PFSK-1 (cell line): ENCODE measurements around the gene COL4A2.

Experiments
- FOXP2 ChIP-seq: optimal IDR thresholded peaks from 2 replicates; pipeline ENCODE3; 2011; ENCODE audit warnings: borderline replicate concordance, control low read depth, inconsistent platforms; ENCODE audit not compliant: insufficient read depth; ENCODE audit errors: extremely low read length, extremely low read depth
- POLR2AphosphoS5 ChIP-seq: IDR thresholded peaks from 2 replicates; pipeline ENCODE4 v1.6.1; 2012; ENCODE audit warnings: low read depth, mild to moderate bottlenecking, control low read depth, low read length, moderate library complexity
- SIN3A ChIP-seq: IDR thresholded peaks from 2 replicates; pipeline ENCODE4 v1.6.1; 2012; ENCODE audit warnings: mild to moderate bottlenecking, low read length, moderate library complexity, borderline replicate concordance; ENCODE audit not compliant: insufficient read depth
- TAF1 ChIP-seq: IDR thresholded peaks from 2 replicates; pipeline ENCODE4 v1.6.1; 2012; ENCODE audit warnings: low read length, control low read depth, borderline replicate concordance; ENCODE audit not compliant: insufficient read depth
- TF ChIP-seq, protein P1 (sequence below), 2 experiments: IDR thresholded peaks; 2 replicates each; pipeline versions ENCODE4 v1.6.1 to v1.8.0; 2011 to 2012; ENCODE audit warnings: low read depth in 2 of 2, low read length in 2 of 2, control low read depth in 1 of 2, inconsistent platforms in 1 of 2, mild to moderate bottlenecking in 1 of 2, moderate library complexity in 1 of 2; ENCODE audit not compliant: insufficient read depth in 1 of 2

COL4A2 gene

DNA sequence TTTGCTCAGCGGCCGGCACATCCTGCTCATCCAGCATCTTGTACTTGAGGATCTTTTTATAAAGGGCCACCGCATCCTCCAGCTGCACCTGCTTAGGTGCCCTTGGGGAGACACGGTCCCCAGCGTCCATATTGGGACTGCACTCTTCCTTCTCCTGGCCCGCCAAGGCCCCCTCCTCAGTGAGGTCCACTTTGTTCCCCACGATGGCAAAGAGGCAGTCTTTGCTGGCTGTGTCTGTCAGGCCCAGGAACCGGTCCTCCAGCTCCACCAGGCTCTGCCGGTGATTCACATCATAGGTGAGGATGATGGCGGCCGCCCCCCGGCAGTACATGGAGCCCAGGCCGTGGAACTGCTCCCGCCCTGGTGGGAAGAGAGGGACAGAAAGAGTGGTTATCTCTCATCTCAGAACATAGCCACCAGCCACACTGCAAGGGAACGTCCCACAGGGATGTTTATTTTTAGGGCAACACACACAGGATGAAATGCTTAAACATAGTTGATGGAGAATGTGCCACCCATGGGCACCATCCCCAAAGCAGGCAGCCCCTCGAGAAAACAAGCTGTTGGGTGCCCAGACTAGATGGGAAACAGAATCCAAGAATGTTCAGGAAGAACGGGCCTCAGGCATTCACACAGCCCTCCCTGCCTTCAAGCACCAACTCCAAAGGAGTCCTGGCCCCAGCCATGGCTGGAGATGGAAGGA is 216.9 kb downstream of the COL4A2 start:
- TF ChIP-seq POLR2AphosphoS5 (no peak), TAF1 (no peak)
- TF ChIP-seq, protein P1, sequence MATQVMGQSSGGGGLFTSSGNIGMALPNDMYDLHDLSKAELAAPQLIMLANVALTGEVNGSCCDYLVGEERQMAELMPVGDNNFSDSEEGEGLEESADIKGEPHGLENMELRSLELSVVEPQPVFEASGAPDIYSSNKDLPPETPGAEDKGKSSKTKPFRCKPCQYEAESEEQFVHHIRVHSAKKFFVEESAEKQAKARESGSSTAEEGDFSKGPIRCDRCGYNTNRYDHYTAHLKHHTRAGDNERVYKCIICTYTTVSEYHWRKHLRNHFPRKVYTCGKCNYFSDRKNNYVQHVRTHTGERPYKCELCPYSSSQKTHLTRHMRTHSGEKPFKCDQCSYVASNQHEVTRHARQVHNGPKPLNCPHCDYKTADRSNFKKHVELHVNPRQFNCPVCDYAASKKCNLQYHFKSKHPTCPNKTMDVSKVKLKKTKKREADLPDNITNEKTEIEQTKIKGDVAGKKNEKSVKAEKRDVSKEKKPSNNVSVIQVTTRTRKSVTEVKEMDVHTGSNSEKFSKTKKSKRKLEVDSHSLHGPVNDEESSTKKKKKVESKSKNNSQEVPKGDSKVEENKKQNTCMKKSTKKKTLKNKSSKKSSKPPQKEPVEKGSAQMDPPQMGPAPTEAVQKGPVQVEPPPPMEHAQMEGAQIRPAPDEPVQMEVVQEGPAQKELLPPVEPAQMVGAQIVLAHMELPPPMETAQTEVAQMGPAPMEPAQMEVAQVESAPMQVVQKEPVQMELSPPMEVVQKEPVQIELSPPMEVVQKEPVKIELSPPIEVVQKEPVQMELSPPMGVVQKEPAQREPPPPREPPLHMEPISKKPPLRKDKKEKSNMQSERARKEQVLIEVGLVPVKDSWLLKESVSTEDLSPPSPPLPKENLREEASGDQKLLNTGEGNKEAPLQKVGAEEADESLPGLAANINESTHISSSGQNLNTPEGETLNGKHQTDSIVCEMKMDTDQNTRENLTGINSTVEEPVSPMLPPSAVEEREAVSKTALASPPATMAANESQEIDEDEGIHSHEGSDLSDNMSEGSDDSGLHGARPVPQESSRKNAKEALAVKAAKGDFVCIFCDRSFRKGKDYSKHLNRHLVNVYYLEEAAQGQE (IDR thresholded peaks at IDR 0.05; ENCODE audit: insufficient read depth in 1 of 2, low read depth in 2 of 2, low read length in 2 of 2) = no peak

DNA sequence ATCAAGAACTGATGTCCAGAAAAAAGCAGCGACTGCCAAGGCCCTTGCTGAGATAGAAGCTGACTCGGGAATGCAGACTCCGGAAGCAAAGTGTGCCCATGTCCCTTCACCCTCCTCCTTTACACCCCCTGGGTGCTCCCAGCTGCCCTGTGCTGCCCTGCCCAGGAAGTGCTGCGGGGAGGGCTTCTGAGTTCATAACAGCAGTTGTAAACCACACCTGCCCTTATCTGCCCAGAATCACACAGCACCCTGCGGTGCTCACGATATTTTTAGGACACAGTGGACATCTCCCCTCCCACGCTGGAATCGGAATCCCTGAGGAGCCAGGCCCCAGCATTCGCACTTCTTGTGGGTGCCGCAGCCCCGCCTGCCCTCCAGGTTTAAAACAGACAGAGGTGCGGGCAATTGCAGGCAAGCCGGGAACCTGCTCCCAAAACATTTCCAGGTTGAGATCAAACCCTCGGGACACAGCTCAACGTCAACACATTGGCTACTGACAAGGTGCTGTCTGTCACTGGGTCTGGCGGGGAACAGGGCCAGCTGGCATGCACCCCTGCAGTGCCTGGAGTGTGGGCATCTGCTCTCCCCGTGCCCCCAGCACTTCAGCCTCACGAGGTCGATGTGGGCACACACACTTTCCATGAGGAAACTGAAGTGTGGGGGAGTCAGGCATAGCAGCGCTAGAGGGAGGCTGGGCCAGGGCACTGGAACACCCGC is 217.6 kb downstream of the COL4A2 start:
- TF ChIP-seq POLR2AphosphoS5 (no peak), TAF1 (no peak), SIN3A (no peak), FOXP2 (no peak)
- TF ChIP-seq, protein P1 (IDR thresholded peaks at IDR 0.05; ENCODE audit: insufficient read depth in 1 of 2, low read depth in 2 of 2, low read length in 2 of 2) = no peak

DNA sequence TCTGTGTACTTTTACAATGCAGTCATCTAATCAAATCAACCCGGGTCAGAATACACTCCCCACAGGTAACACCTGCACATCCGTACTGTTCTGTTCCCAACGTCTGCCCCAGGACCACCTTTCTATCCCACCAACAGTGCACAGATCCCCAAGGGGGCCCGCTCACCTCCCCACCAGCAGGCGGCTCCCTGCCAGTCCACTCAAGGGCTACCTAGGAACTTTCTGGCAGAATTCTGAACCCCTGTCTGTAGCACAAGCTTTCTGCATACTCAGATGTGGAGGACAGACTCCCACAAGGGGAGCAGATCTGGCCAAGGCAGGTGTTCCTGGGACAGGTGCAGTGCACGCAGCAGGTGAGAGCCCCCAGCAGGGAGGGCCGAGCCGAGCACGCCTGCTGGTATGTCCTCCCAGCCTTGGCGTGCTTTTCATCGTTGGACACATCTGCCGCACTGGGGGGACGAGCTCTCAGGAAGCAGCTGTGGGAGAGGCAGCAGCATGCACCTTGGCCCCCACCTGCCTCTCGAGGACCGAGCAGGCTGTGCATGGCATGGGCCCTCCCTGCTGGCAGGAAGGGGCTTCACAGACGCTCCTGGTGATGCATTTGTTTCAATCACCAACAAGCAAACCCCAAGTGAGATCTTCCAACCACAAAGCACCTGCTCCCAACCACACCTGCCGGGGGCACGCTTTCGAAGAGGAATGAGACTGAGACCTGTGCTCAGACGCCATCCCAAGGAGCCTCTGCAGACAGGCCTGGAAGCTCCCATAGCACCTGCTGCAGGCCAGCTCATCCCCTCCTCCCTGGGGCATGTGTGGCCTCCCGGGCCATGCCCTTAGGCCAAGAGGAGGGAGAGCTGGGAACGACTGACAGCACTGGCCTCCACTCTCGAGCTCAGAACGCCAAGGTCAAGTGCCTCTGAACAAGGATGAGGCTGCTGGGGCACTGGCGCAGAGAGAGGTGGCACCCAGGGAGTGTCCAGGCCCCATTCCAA is 218.5 kb downstream of the COL4A2 start:
- TF ChIP-seq TAF1 (no peak), FOXP2 (no peak), SIN3A (no peak), POLR2AphosphoS5 (no peak)
- TF ChIP-seq, protein P1 (IDR thresholded peaks at IDR 0.05; ENCODE audit: insufficient read depth in 1 of 2, low read depth in 2 of 2, low read length in 2 of 2) = no peak

DNA sequence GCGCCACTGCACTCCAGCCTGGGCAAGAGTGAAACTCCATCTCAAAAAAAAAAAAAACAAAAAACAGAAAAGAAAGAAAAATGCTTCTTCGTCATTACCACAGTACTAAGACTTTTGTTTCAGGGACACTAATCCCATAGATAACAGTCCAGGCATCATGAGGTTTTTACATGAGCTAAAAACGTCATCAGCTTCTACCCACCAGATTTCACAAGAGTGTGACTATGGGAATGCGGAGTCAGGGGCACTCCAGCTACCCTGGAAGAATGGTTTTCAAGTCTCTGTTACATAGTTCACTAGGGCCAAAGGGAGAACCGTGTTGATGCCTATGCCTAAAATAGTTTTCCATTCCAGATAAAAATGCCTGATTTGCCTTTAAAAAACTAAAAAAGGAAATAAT is 221.3 kb downstream of the COL4A2 start:
- TF ChIP-seq, protein P1 (IDR thresholded peaks at IDR 0.05; ENCODE audit: insufficient read depth in 1 of 2, low read depth in 2 of 2, low read length in 2 of 2) = no peak
- TF ChIP-seq TAF1 (no peak), FOXP2 (no peak), SIN3A (no peak), POLR2AphosphoS5 (no peak)
